Mucosa of descending colon (tissue), 3 donors: Measurements from ENCODE around the gene GPR62. TPM values are rescaled to one million over a fixed set of nuclear protein-coding genes. Genes with fewer than 3 reads are reported as not detected.
A peak's percentile ranks its signal among the peaks of the same experiment; 100 is the strongest.
"Not testable (repeated sequence)": the region's sequence is repeated elsewhere in the genome, so short reads cannot be mapped to it uniquely, and the experiment has no call there.

Experiments
- ATAC-seq: fragments of 200-7000 bp; cut with Tn5 transposase; one replicate; pipeline ENCODE4 v1.9.1; 2020; ENCODE audit warnings: mild to moderate bottlenecking, moderate library complexity
- DNase-seq, 3 donors: peaks; one replicate each; pipeline ENCODE4 v3.0.0-alpha.2; 2020
- H3K36me3 ChIP-seq: fragments of 200-600 bp; one replicate; pipeline ENCODE4 v1.8.0; 2021; ENCODE audit warnings: low read depth, mild to moderate bottlenecking
- H3K4me1 ChIP-seq: fragments of 200-600 bp; one replicate; pipeline ENCODE4 v1.8.0; 2021; ENCODE audit warnings: low read depth, mild to moderate bottlenecking
- H3K4me3 ChIP-seq: fragments of 200-600 bp; one replicate; pipeline ENCODE4 v1.8.0; 2021; ENCODE audit warnings: mild to moderate bottlenecking
- H3K9me3 ChIP-seq: fragments of 200-600 bp; one replicate; pipeline ENCODE4 v1.8.0; 2021; ENCODE audit warnings: mild to moderate bottlenecking
- intact Hi-C, 2 donors: fragments of 100-400 bp; cut with DNase I in 1 of 2; cut with micrococcal nuclease in 1 of 2; formaldehyde crosslinking; loops; one replicate each; pipeline versions ENCODE4 v1.11.0 to v1.11.1; 2022; cut with DNase I, micrococcal nuclease
- total RNA-seq, 3 donors: library from RNA; stranded (reverse); fragmentation: NEBNext Ultra II Directional in 2 of 3; extraction: Animal tissue kit (Norgen Biotek cat#: 25700) in 2 of 3; gene quantifications; one replicate each; pipeline versions ENCODE4 v1.2.1 to v1.2.4, GENCODE V29; 2021 to 2023
- TF ChIP-seq, protein P1 (sequence below): fragments of 200-600 bp; IDR thresholded peaks from one replicate; pipeline ENCODE4 v1.8.0; 2022; ENCODE audit warnings: antibody characterized with exemption, mild to moderate bottlenecking
- donor health status: DM: no; HTN: no; CAD: no; lungs with moderate emphysema.
- donor health status: DM: no; HTN: no; CAD: no.
- donor health status: DM: no; HTN: yes; CAD: no.

The GPR62 gene
- total RNA-seq, 3 donors from 2014 or later = 0.22 TPM; not detected in 2

DNA sequence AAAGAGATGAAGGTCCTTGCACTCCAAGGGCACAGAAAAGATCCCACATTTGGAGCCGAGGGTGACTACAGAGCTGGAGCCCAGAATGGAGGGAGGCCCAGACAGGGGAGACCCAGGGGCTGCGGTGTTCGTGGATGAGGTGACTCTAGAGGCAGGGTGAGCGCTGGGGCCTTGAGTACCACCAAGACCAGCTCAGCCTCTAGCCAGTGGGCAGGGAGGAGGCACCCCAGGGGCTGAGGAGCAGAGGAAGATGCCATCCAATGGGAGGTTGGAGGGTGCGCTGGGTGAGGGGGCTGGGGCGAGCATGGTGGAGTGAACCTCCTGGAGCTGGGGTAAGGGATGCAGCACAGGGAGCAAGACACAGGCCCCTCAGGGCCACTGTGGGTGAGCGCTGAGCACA is 26.7 kb upstream of the GPR62 start:
- no peaks in the 10 kb centered on the region for H3K4me1 ChIP-seq
- no peaks in the 10 kb centered on the region for H3K36me3 ChIP-seq
- TF ChIP-seq, protein P1, sequence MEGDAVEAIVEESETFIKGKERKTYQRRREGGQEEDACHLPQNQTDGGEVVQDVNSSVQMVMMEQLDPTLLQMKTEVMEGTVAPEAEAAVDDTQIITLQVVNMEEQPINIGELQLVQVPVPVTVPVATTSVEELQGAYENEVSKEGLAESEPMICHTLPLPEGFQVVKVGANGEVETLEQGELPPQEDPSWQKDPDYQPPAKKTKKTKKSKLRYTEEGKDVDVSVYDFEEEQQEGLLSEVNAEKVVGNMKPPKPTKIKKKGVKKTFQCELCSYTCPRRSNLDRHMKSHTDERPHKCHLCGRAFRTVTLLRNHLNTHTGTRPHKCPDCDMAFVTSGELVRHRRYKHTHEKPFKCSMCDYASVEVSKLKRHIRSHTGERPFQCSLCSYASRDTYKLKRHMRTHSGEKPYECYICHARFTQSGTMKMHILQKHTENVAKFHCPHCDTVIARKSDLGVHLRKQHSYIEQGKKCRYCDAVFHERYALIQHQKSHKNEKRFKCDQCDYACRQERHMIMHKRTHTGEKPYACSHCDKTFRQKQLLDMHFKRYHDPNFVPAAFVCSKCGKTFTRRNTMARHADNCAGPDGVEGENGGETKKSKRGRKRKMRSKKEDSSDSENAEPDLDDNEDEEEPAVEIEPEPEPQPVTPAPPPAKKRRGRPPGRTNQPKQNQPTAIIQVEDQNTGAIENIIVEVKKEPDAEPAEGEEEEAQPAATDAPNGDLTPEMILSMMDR = no peak
- ATAC-seq = no peak
- no peaks in the 10 kb centered on the region for H3K9me3 ChIP-seq
- H3K4me3 ChIP-seq = no peak overlapping the region
- DNase-seq = no peak
- intact Hi-C loops = no loop called here

DNA sequence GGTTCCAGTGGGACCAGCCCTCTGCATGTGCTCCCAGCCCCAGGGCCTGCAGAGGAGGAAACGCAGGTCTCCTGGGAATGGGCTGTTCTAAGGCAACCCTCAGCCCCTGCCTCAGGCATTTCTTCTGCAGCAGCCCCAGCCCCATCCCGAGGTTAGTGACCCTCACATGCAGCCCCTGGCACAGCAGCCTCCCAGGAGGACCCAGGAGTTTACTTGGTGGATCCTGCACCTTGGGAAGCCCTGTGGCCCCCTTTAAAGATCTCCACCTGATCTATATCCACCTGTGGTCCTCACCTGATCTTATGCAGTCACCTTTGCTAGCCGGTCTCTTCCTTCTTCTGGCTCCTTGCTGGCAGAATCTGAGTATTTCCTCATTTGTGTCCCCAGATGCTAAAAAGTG is 26.2 kb upstream of the GPR62 start:
- intact Hi-C loops, H3K4me1 ChIP-seq, H3K36me3 ChIP-seq, H3K9me3 ChIP-seq, H3K4me3 ChIP-seq, DNase-seq, ATAC-seq: not testable (repeated sequence)

DNA sequence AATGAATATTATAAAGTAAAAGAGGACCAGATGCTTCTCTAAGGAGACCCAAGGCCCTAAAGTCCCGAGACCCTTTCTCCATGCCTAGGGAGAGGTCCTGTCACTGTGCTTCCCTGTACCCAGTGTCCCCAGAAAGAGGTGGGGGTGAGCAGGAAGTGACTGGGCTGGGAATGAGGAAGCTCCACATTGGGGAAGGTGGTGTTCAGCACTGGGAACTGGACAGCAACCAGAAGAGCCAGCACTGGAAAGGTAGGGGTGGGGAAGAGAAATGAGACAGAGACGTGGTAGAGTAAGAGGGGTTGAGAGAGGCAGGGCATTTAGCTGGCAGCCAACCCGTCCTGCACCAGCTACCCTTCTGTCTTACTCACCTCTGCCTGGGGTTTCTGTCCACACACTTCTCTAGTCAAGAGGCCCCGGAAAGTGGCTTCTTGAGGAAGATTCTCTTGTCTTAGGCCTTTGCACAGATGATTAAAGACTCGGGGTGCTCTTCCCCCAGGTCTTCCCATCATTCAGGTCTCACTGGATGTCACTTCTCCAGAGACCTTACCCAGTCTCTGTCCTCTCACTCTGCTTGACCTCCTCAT is 25.7 kb upstream of the GPR62 start:
- no peaks in the 10 kb centered on the region for H3K4me1 ChIP-seq
- intact Hi-C loops = no loop called here
- no peak for DNase-seq
- peak; percentile 43 for ATAC-seq
- H3K4me3 ChIP-seq = no peak overlapping the region
- TF ChIP-seq, protein P1 = no peak
- no peaks in the 10 kb centered on the region for H3K9me3 ChIP-seq
- no peaks in the 10 kb centered on the region for H3K36me3 ChIP-seq

DNA sequence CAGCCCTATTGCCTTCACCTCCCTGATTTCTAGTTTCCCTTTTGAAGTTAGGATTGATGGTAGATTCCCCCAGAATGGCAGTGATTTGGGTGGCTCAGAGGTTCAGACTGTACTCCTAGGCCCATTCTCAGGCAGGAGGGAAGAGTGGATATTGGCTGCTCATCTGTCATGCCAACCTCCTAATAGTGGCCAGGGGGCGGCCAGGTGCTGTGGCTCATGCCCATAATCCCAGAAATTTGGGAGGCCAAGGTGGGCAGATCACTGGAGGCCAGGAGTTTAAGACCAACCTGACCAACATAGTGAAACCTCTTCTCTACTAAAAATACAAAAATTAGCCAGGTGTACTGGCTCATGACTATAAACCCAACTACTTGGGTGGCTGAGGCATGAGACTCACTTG is 24.7 kb upstream of the GPR62 start:
- no peak overlapping the region for H3K4me3 ChIP-seq
- no peak for DNase-seq
- no peaks in the 10 kb centered on the region for H3K36me3 ChIP-seq
- no peaks in the 10 kb centered on the region for H3K4me1 ChIP-seq
- no peaks in the 10 kb centered on the region for H3K9me3 ChIP-seq
- TF ChIP-seq, protein P1 = no peak
- no peak for ATAC-seq
- intact Hi-C loops = no loop called here

DNA sequence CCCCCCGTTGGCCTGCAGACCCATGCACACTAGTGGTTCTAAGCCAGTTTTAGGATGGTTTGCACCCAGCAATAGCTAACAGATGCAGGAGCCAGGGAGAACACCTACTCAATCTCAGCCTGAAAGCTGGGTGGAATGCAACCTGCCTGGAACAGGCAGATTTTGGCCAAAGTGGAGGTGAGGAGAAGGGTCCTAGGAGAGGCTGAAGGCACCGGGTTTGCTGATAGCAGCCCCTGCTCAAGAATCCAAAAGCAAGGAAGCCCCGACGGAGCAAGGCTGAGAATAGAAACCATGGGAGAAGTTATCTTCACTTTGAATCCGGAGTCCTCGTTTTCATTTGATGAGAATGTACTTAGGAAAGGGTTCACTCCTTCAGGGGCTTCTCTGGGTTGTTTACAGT is 23.4 kb upstream of the GPR62 start:
- Histone ChIP-seq H3K36me3 (no peaks in the 10 kb centered on the region), H3K4me1 (no peaks in the 10 kb centered on the region), H3K4me3 (no peak overlapping the region), H3K9me3 (no peaks in the 10 kb centered on the region)
- TF ChIP-seq, protein P1 = no peak
- DNase-seq (no peak), ATAC-seq (no peak)
- intact Hi-C loops = no loop called here

DNA sequence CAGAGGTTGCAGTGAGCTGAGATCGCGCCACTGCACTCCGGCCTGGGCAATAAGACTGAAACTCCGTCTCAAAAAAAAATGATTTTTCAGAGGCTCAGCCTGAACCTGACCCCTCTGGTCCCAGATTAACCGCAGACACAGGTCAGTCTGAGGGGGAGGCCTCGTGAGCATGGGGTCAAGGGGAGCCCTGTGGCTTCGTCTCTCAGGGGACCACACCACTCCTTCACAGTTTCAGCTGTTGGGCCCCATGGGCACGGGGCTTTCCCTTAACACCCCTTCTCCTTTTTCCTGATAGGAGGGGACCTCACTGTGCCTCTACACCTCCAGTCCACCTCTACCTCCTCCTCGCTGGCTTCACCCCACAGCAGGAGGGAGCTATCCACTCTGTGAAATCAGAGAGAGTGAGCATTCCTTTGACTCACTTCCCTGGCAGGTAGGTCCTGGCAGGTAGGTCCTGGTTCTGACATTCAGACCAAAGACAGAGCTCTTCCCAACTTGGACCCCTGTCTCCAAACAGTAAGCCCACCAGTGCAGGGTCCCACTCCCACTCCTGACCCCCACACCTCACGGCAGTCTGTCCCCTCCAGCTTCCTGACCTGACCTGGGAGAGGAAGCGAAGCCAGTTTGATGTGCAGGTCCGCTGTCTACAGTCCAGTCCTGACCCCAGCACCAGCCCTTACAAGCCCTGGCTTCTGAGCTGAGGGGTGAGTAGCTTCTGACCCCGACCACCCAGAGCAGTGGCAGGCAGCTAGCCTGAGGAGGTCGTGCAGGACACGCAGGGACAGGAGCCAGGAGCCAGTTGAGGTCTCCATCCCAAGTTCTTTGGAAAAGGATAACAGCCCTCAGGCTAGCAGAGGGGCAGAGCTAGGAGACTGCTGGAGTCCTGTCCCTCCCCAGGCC is 22.5 kb upstream of the GPR62 start:
- ATAC-seq (no peak), DNase-seq (no peak)
- Histone ChIP-seq H3K9me3 (no peaks in the 10 kb centered on the region), H3K4me1 (no peaks in the 10 kb centered on the region), H3K4me3 (no peak overlapping the region), H3K36me3 (peaks cover 4% of the 10 kb centered on the region)
- intact Hi-C loops = no loop called here
- TF ChIP-seq, protein P1 = no peak
